GM19238 (cell line): ENCODE results near the gene PGA4.

Experiments
- DNase-seq: peaks from one replicate; pipeline ENCODE4 v3.0.0; 2011; ENCODE audit warnings: low spot score; ENCODE audit not compliant: insufficient read length

The PGA4 gene

GRCh38 chr11:61279934-61280659 lies 58.0 kb downstream of the PGA4 start:
- DNase-seq = no peak

GRCh38 chr11:61280883-61281580 lies 58.9 kb downstream of the PGA4 start:
- no peak for DNase-seq
